CD4-positive, alpha-beta T cell treated with Interleukin-1 beta for 1 hour (primary cell): ENCODE measurements around the gene PGBD5.

ENCODE experiments used
- DNase-seq, 2 donors: peaks; one replicate each; pipeline ENCODE4 v3.0.0-alpha.2; 2020 to 2022

PGBD5 gene

GRCh38 chr1:230345139-230345885, 80.8 kb downstream of the PGBD5 start:
- DNase-seq, result no peak

- no peak for DNase-seq
Measured at GRCh38 chr1:230342699-230343098, 83.4 kb downstream of the PGBD5 start.

- no peak for DNase-seq
Measured at GRCh38 chr1:230342019-230342418, 84.1 kb downstream of the PGBD5 start.

- no peak for DNase-seq
Measured at GRCh38 chr1:230341162-230341546, 85.0 kb downstream of the PGBD5 start.

- no peak for DNase-seq
Measured at GRCh38 chr1:230340526-230341161, 85.5 kb downstream of the PGBD5 start.

- no peak for DNase-seq
Measured at GRCh38 chr1:230339033-230339432, 87.1 kb downstream of the PGBD5 start.

GRCh38 chr1:230337266-230337665, 88.9 kb downstream of the PGBD5 start:
- DNase-seq, result no peak

- DNase-seq, result no peak
Measured at GRCh38 chr1:230335861-230336522, 90.1 kb downstream of the PGBD5 start.

- no peak for DNase-seq
Measured at GRCh38 chr1:230334447-230334837, 91.7 kb downstream of the PGBD5 start.

GRCh38 chr1:230333590-230334446, 92.3 kb downstream of the PGBD5 start:
- no peak for DNase-seq

GRCh38 chr1:230332575-230333066, 93.5 kb downstream of the PGBD5 start:
- DNase-seq, result no peak

GRCh38 chr1:230332061-230332460, 94.1 kb downstream of the PGBD5 start:
- no peak for DNase-seq

- DNase-seq, result no peak
Measured at GRCh38 chr1:230330157-230330556, 96.0 kb downstream of the PGBD5 start.

GRCh38 chr1:230328342-230329015, 97.7 kb downstream of the PGBD5 start:
- DNase-seq, result no peak

GRCh38 chr1:230327892-230328284, 98.2 kb downstream of the PGBD5 start:
- DNase-seq, result no peak

- DNase-seq, result no peak
Measured at GRCh38 chr1:230326971-230327891, 98.9 kb downstream of the PGBD5 start.

GRCh38 chr1:230323686-230324085, 102.4 kb downstream of the PGBD5 start:
- no peak for DNase-seq

- DNase-seq, result no peak
Measured at GRCh38 chr1:230322967-230323547, 103.1 kb downstream of the PGBD5 start.

GRCh38 chr1:230322421-230322756, 103.7 kb downstream of the PGBD5 start:
- no peak for DNase-seq

- no peak for DNase-seq
Measured at GRCh38 chr1:230321741-230322420, 104.3 kb downstream of the PGBD5 start.
